ACC112 (cell line): ENCODE data around the gene CPVL.

ENCODE experiments used
- H2AFZ ChIP-seq: fragments of 200-600 bp; sonication (generic); one replicate; pipeline ENCODE4 v1.6.0; 2017; ENCODE audit warnings: antibody characterized with exemption, low read length; ENCODE audit not compliant: unreplicated experiment
- H3K27ac ChIP-seq: fragments of 200-600 bp; sonication (generic); 2 replicates; pipeline ENCODE4 v1.5.1; 2014; ENCODE audit warnings: low read depth, mild to moderate bottlenecking, antibody characterized with exemption, low read length, moderate library complexity
- H3K27me3 ChIP-seq: fragments of 200-600 bp; sonication (generic); 2 replicates; pipeline ENCODE4 v1.6.1; 2014; ENCODE audit warnings: mild to moderate bottlenecking, antibody characterized with exemption, low read length, moderate library complexity, mixed read lengths; ENCODE audit not compliant: insufficient read depth
- H3K36me3 ChIP-seq: fragments of 200-600 bp; sonication (generic); 2 replicates; pipeline ENCODE4 v1.6.1; 2016; ENCODE audit warnings: mild to moderate bottlenecking, antibody characterized with exemption, low read length, moderate library complexity, mixed read lengths; ENCODE audit not compliant: insufficient read depth
- H3K4me1 ChIP-seq: fragments of 200-600 bp; sonication (generic); one replicate; pipeline ENCODE4 v1.6.1; 2016; ENCODE audit warnings: low read length, mixed read lengths; ENCODE audit not compliant: insufficient read depth, unreplicated experiment, control insufficient read depth
- H3K4me3 ChIP-seq: fragments of 200-600 bp; sonication (generic); 2 replicates; pipeline ENCODE4 v1.5.1; 2014; ENCODE audit warnings: mild to moderate bottlenecking, low read depth, low read length
- H3K79me2 ChIP-seq: fragments of 200-600 bp; sonication (generic); one replicate; pipeline ENCODE4 v1.6.0; 2016; ENCODE audit warnings: low read length; ENCODE audit not compliant: control insufficient read depth, unreplicated experiment, insufficient read depth

The CPVL gene

GRCh38 chr7:29156907-29157452 is 10.6 kb upstream of the CPVL start:
- Histone ChIP-seq H3K4me3 (no peak overlapping the region), H3K4me1 (no peaks in the 10 kb centered on the region), H3K27ac (no peak overlapping the region), H3K27me3 (peaks cover 33% of the 10 kb centered on the region; the same call in 1 of the 2 replicates), H2AFZ (no peak overlapping the region), H3K79me2 (no peaks in the 10 kb centered on the region), H3K36me3 (no peaks in the 10 kb centered on the region)

- Histone ChIP-seq H3K79me2 (no peaks in the 10 kb centered on the region), H3K27me3 (peaks cover 21% of the 10 kb centered on the region; the same call in 1 of the 2 replicates), H3K4me1 (no peaks in the 10 kb centered on the region), H3K4me3 (no peak overlapping the region), H3K27ac (no peak overlapping the region), H3K36me3 (no peaks in the 10 kb centered on the region), H2AFZ (no peak overlapping the region)
Measured at GRCh38 chr7:29154076-29154475, 7.7 kb upstream of the CPVL start.

GRCh38 chr7:29150856-29151255 is 4.5 kb upstream of the CPVL start:
- H3K4me1 ChIP-seq, result no peaks in the 10 kb centered on the region
- H3K27me3 ChIP-seq, result 0 out of 2 replicates have a peak, but pooled peaks cover 16% of the 10 kb centered on the region
- H3K27ac ChIP-seq, result no peak overlapping the region
- no peaks in the 10 kb centered on the region for H3K79me2 ChIP-seq
- no peaks in the 10 kb centered on the region for H3K36me3 ChIP-seq
- no peak overlapping the region for H2AFZ ChIP-seq
- no peak overlapping the region for H3K4me3 ChIP-seq

- H3K79me2 ChIP-seq, result no peaks in the 10 kb centered on the region
- H3K4me3 ChIP-seq, result no peak overlapping the region
- H3K27ac ChIP-seq, result no peak overlapping the region
- no peak overlapping the region for H2AFZ ChIP-seq
- no peaks in the 10 kb centered on the region for H3K36me3 ChIP-seq
- H3K4me1 ChIP-seq, result peaks cover 8% of the 10 kb centered on the region
- H3K27me3 ChIP-seq, result peaks cover 31% of the 10 kb centered on the region
Measured at GRCh38 chr7:29149036-29149435, 2.7 kb upstream of the CPVL start.

- Histone ChIP-seq H3K36me3 (no peaks in the 10 kb centered on the region), H3K4me1 (peaks cover 8% of the 10 kb centered on the region), H3K27me3 (peaks cover 30% of the 10 kb centered on the region), H2AFZ (no peak overlapping the region), H3K27ac (no peak overlapping the region), H3K4me3 (no peak overlapping the region), H3K79me2 (no peaks in the 10 kb centered on the region)
Measured at GRCh38 chr7:29147821-29148220, 1.5 kb upstream of the CPVL start.

GRCh38 chr7:29146888-29147609 is 712 bp upstream of the CPVL start:
- Histone ChIP-seq H3K27ac (no peak overlapping the region), H2AFZ (peak overlapping the region; percentile 62), H3K4me1 (peaks cover 8% of the 10 kb centered on the region), H3K79me2 (no peaks in the 10 kb centered on the region), H3K27me3 (peaks cover 28% of the 10 kb centered on the region), H3K36me3 (no peaks in the 10 kb centered on the region), H3K4me3 (peak overlapping the region; percentile 80)

GRCh38 chr7:29145553-29146056 is 732 bp downstream of the CPVL start:
- Histone ChIP-seq H3K4me1 (peaks cover 14% of the 10 kb centered on the region), H3K36me3 (no peaks in the 10 kb centered on the region), H3K79me2 (no peaks in the 10 kb centered on the region), H3K27me3 (peaks cover 28% of the 10 kb centered on the region), H2AFZ (peak overlapping the region; percentile 62), H3K27ac (no peak overlapping the region), H3K4me3 (peak overlapping the region; percentile 80)

GRCh38 chr7:29143751-29144150 is 2.6 kb downstream of the CPVL start:
- H3K36me3 ChIP-seq, result no peaks in the 10 kb centered on the region
- no peak overlapping the region for H3K27ac ChIP-seq
- H3K79me2 ChIP-seq, result no peaks in the 10 kb centered on the region
- H3K4me1 ChIP-seq, result peaks cover 28% of the 10 kb centered on the region
- H3K27me3 ChIP-seq, result peaks cover 23% of the 10 kb centered on the region
- H3K4me3 ChIP-seq, result no peak overlapping the region
- no peak overlapping the region for H2AFZ ChIP-seq

GRCh38 chr7:29142021-29142727 is 4.2 kb downstream of the CPVL start:
- H3K4me3 ChIP-seq, result no peak overlapping the region
- H3K27ac ChIP-seq, result no peak overlapping the region
- no peaks in the 10 kb centered on the region for H3K36me3 ChIP-seq
- peaks cover 29% of the 10 kb centered on the region for H3K4me1 ChIP-seq
- H2AFZ ChIP-seq, result no peak overlapping the region
- H3K79me2 ChIP-seq, result no peaks in the 10 kb centered on the region
- H3K27me3 ChIP-seq, result peaks cover 23% of the 10 kb centered on the region

- Histone ChIP-seq H3K27me3 (peaks cover 17% of the 10 kb centered on the region), H3K36me3 (no peaks in the 10 kb centered on the region), H3K4me3 (no peak overlapping the region), H3K27ac (no peak overlapping the region), H2AFZ (no peak overlapping the region), H3K79me2 (no peaks in the 10 kb centered on the region), H3K4me1 (peaks cover 29% of the 10 kb centered on the region)
Measured at GRCh38 chr7:29140873-29141468, 5.4 kb downstream of the CPVL start.
